Right atrium auricular region (tissue), 2 donors: ENCODE data around the gene LONP2. TPM values are rescaled to one million over a fixed set of nuclear protein-coding genes. Genes with fewer than 3 reads are reported as not detected.
"Not testable (repeated sequence)": the region's sequence is repeated elsewhere in the genome, so short reads cannot be mapped to it uniquely, and the experiment has no call there.

Source experiments
- DNase-seq: peaks from one replicate; pipeline ENCODE4 v3.0.0-alpha.2; 2019; ENCODE audit warnings: low spot score
- H3K27ac ChIP-seq, 2 donors: fragments of 200-600 bp; sonication (generic); 1 replicate in 1 of 2; 2 replicates in 1 of 2; pipeline ENCODE4 v1.5.1; 2016 to 2019
- H3K27me3 ChIP-seq, 2 donors: fragments of 200-600 bp; sonication (generic); one replicate each; pipeline versions ENCODE4 v1.5.1 to v1.6.0; 2017 to 2019
- H3K36me3 ChIP-seq: fragments of 200-600 bp; sonication (generic); one replicate; pipeline ENCODE4 v1.5.1; 2016
- H3K4me1 ChIP-seq, 2 donors: fragments of 200-600 bp; sonication (generic); one replicate each; pipeline versions ENCODE4 v1.5.1 to v1.6.0; 2017 to 2019
- H3K4me3 ChIP-seq, 2 donors: fragments of 200-600 bp; sonication (generic); 1 replicate in 1 of 2; 2 replicates in 1 of 2; pipeline ENCODE4 v1.5.1; 2017 to 2019; ENCODE audit warnings: mild to moderate bottlenecking in 1 of 2, moderate library complexity in 1 of 2
- H3K9me3 ChIP-seq, 2 donors: fragments of 200-600 bp; sonication (generic); one replicate each; pipeline ENCODE4 v1.5.1; 2019
- total RNA-seq, 2 donors: library from RNA; depleted of rRNA; stranded (reverse); fragments of >200 nt; gene quantifications; one replicate each; pipeline ENCODE4 v1.1.0, GENCODE V29; 2016
- TF ChIP-seq, protein P1 (sequence below), 2 donors: fragments of 200-600 bp; sonication (generic); IDR thresholded peaks; one replicate each; pipeline ENCODE4 v1.5.1; 2019; ENCODE audit warnings: antibody characterized with exemption in 2 of 2

The LONP2 gene
- total RNA-seq, 2 donors from 2014 or later, result 37.2 to 48.9 TPM

GRCh38 chr16:48352648-48353390 lies 108.7 kb downstream of the LONP2 start:
- TF ChIP-seq, protein P1, sequence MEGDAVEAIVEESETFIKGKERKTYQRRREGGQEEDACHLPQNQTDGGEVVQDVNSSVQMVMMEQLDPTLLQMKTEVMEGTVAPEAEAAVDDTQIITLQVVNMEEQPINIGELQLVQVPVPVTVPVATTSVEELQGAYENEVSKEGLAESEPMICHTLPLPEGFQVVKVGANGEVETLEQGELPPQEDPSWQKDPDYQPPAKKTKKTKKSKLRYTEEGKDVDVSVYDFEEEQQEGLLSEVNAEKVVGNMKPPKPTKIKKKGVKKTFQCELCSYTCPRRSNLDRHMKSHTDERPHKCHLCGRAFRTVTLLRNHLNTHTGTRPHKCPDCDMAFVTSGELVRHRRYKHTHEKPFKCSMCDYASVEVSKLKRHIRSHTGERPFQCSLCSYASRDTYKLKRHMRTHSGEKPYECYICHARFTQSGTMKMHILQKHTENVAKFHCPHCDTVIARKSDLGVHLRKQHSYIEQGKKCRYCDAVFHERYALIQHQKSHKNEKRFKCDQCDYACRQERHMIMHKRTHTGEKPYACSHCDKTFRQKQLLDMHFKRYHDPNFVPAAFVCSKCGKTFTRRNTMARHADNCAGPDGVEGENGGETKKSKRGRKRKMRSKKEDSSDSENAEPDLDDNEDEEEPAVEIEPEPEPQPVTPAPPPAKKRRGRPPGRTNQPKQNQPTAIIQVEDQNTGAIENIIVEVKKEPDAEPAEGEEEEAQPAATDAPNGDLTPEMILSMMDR (IDR thresholded peaks at IDR 0.05), result no peak
- H3K4me3 ChIP-seq, result no peak overlapping the region
- H3K4me1 ChIP-seq, result peaks cover 0 to 3% of the 10 kb centered on the region in 2 donors
- H3K27me3 ChIP-seq, result no peaks in the 10 kb centered on the region
- H3K36me3 ChIP-seq, result peaks cover 37% of the 10 kb centered on the region
- no peak overlapping the region for H3K27ac ChIP-seq
- no peak for DNase-seq
- no peaks in the 10 kb centered on the region for H3K9me3 ChIP-seq

DNA sequence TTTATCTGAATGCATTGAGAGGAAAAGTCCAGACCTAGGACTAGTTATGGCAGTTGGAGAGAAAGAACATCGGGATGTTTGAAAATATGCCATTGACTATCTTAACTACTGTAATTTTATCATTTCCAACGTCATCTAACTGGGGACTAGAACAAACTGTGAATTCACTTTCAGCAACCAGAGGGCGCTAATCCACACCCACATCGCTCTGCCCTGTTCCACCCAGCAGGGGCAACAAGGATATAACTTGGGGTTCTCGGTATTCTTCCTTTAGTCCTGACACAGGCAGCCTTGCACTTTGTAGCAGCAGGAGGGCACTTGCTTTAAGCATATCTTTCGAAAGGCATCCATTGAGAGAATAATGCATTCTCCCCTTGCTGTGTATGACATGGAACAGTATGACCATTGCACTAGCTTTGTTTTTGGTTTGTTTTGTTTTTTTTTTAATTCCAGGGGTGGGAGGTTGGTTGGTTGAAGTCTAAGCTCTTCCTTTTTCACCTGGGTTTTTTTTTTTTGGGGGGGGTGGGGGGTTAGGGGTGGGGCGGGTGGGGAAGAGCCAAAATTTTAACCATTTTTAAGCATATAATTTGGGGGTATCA lies 109.6 kb downstream of the LONP2 start:
- H3K27me3 ChIP-seq, result no peaks in the 10 kb centered on the region
- DNase-seq, result no peak
- no peak overlapping the region for H3K4me3 ChIP-seq
- peaks cover 40% of the 10 kb centered on the region for H3K36me3 ChIP-seq
- H3K9me3 ChIP-seq, result no peaks in the 10 kb centered on the region
- no peak overlapping the region for H3K27ac ChIP-seq
- TF ChIP-seq, protein P1 (IDR thresholded peaks at IDR 0.05), result peak; percentile 69 to 89
- H3K4me1 ChIP-seq, result peaks cover 0 to 3% of the 10 kb centered on the region in 2 donors

DNA sequence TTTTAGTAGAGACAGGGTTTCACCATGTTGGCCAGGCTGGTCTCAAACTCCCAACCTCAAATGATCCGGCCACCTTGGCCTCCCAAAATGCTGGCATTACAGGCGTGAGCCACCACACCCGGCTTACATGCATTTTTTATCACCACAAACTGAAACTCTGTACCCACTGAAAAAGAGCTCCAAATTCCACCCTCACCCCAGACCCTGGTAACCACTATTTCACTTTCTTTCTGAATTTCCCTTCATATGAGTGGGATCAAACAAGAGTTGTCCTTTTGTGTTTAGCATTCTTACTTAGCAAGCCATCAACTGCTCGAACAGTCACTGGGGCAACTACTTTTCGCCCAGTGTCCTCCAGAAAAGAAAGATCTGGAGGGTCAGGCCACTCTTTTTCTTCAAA lies 110.3 kb downstream of the LONP2 start:
- not testable (repeated sequence) for H3K9me3 ChIP-seq, H3K27ac ChIP-seq, H3K4me1 ChIP-seq, H3K27me3 ChIP-seq, H3K4me3 ChIP-seq, DNase-seq
- H3K36me3 ChIP-seq, result peaks cover 39% of the 10 kb centered on the region

GRCh38 chr16:48354877-48355855 lies 111.1 kb downstream of the LONP2 start:
- Histone ChIP-seq H3K4me3 (no peak overlapping the region), H3K9me3 (no peaks in the 10 kb centered on the region), H3K27me3 (no peaks in the 10 kb centered on the region), H3K36me3 (peaks cover 31% of the 10 kb centered on the region), H3K27ac (no peak overlapping the region), H3K4me1 (peaks cover 0 to 3% of the 10 kb centered on the region in 2 donors)
- TF ChIP-seq, protein P1 (IDR thresholded peaks at IDR 0.05), result no peak
- no peak for DNase-seq

DNA sequence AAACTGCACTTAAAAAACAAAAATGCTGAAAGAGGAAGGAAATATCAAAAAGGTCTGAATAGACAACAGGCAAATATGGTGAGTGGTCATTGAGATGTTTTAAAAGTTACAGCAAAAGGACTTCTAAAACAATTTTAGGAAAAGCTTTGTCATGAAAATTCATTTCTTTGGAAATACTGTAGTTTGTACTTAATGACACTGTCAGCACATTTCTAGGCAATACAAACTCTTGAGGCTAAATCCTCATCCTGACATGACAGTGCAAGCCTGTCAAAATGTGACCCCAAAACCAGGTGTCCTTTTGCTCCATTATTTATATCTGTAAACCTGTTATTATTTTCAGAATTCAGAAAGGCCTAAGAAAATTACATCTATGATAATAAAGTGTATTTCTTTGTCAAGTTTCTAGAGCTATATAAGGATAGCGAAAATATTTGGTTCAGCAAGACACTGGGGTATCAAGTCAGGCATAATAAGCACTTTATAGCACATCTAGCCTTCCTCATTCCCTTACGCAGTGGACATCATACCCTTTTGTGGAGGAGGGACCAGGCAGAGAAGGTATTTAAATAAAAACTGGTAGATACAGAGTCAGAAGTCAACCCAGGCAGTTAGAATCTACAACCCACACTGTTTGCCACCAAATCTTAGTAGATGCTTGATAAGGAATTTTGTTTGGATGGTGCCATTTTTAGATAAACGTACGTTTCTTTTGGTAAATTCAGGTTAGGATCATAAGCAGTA lies 112.7 kb downstream of the LONP2 start:
- DNase-seq, result no peak
- TF ChIP-seq, protein P1 (IDR thresholded peaks at IDR 0.05), result no peak
- H3K4me3 ChIP-seq, result no peak overlapping the region
- H3K4me1 ChIP-seq, result peaks cover 0 to 3% of the 10 kb centered on the region in 2 donors
- no peaks in the 10 kb centered on the region for H3K9me3 ChIP-seq
- no peak overlapping the region for H3K27ac ChIP-seq
- peaks cover 24% of the 10 kb centered on the region for H3K36me3 ChIP-seq
- H3K27me3 ChIP-seq, result no peaks in the 10 kb centered on the region
